Measurements from ENCODE around the gene MCC.
A peak's percentile ranks its signal among the peaks of the same experiment; 100 is the strongest.

MCC gene

DNA sequence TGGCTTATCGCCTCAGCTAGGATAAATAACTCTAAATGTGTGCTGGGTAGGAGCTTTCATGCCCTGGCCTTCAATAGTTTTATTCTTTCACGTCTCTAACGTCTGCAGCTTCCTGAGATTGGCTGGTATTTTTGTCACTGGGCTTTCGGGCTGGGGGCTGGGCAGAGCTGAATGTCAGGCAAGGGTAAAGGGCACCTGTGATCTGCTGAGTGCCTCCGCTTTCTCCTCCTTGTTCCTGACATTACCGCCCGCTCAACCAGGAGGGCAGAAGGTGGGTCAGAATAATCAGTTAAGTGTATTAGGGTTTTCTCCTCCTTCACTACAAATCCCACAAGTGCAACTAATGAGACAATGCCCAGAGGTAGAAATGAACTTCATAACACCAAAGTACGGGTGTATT lies 270.1 kb downstream of the MCC start:
- DNase-seq, result peak; percentile 31

DNA sequence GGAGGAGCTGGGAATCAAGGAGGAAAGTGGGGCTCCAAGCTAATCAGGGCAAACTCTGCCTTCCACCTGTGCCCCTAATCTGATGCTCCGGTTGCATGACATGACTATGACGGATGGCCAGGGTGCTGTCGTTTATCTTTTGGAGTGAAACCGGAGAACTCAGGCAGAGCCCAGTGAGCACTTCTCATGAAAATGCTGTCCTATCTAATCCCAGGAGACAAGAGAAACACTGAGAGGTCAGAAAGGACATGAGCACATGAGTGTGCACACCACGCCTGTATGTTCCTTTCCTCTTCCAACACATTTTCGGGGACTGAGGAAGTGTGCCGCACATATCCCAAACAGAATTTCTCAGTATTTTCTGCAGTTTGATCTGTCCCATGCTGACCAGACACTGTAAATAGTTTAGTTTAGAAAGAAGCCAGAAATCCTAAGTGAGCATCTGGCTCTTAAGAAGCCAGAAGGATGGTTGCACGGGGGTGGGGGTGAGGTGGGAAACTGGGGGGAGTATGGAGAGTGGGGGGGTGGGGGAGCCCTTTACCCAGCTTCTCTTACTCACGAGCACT lies 270.6 kb downstream of the MCC start:
- DNase-seq, result no peak

GRCh38 chr5:113216545-113216944 lies 271.7 kb downstream of the MCC start:
- DNase-seq, result no peak

- no peak for DNase-seq
These were observed 272.7 kb downstream of the MCC start for GRCh38 chr5:113215401-113216060.

DNA sequence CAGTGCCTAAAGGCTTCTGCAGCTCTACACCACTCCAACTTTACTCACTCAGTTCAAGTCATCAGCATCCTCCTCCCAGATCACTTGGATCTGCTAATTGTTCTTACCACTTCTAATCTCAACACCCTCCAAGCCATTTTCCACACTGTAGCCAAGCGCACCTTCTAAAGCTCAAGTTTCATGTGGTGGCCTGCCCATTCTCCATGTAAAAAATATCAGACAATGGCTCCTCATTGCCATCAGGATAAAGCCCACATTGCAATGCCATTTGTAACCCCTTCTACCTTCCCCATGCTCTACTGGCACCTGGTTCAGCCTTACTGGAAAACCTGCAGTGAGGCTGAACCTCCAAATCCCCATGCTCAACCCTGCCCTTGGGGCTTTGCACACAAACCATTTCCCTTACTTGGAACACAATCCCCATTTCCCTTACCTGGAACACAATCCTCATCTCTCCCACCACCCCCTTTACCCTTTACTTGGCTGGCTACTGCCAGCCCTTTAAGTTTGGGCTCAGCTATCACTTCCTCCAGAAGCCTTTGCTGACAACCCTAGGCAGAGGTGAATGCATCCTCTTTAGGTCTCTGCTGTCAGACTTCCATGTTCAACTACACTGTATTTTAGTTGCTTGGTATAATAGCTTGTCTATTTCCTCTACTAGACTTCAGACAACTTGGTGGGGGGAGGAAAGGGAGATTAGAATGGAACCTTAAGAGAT lies 273.5 kb downstream of the MCC start:
- DNase-seq, result no peak

GRCh38 chr5:113213551-113214425 lies 274.5 kb downstream of the MCC start:
- DNase-seq, result peak; percentile 31

DNA sequence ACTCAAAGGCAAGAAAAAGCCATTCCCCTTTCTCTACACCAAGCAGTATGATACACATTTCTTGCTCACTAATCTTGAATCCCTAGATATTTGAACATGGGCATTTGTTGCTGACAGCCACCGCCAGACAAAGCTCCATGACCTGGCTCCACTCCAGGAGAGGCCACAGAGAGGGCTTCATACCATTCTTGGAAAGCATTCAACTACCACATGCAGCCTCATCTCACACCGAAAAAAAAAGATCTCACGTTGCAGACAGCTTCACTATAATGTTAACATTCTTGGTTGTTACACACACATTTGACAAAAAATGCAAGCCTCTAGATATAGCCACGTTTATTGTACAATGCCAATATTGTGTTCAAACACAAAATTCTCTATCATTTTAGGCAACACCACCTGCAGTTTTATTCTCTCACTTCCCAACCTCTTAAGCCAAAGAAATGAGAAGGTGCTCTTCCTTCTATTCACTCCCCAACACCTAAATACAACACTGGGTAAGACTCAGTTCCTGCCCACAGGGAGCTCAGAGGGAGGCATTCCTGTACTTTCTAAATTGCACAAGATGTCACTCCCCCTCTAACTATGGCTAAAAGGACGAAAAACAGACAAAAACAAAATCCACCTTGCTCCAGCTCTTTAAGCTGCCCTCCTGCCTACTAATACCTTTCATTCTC lies 275.9 kb downstream of the MCC start:
- DNase-seq, result peak; percentile 74

DNA sequence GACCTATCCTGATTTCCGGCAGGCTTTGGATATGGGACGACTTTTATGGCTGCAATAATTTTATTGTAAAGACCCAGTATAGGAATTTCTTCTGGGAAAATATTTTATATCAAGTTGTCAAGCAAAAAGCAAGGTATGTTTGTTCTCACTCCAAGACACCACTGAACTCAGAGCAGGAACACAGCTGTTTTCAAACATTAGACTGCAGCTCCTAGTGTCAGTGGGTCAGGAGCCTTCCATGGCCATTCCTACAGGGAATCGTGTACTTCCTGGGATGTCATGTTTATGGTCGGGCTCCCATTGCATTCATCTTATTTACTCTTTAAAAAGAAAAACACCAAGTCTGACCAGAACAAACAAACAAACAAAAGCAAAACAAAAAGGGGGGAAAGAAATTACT lies 278.8 kb downstream of the MCC start:
- DNase-seq, result no peak

- DNase-seq, result no peak
These were observed 282.4 kb downstream of the MCC start for GRCh38 chr5:113205807-113206206.

- DNase-seq, result no peak
These were observed 282.9 kb downstream of the MCC start for GRCh38 chr5:113205323-113205722.

- DNase-seq, result no peak
These were observed 283.6 kb downstream of the MCC start for GRCh38 chr5:113204525-113205161.

DNA sequence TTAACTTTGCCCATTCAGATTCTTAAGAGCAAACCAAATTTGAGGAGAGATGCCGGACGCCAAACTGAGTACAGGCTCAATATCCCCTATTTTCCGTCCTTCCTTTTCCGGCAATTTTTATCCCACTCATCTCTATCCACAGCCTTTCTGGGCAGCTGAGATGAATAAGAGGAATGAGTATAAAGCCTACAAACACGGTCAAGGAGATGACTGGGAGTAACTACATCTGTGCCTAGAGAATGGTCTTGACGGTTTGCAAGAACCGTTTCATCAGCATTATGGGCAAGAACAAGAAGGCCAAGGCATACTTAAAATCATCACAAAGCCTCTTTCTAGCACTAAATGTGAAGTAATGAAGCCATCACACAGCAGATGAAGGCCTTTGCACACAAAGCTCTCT lies 284.3 kb downstream of the MCC start:
- DNase-seq, result no peak

DNA sequence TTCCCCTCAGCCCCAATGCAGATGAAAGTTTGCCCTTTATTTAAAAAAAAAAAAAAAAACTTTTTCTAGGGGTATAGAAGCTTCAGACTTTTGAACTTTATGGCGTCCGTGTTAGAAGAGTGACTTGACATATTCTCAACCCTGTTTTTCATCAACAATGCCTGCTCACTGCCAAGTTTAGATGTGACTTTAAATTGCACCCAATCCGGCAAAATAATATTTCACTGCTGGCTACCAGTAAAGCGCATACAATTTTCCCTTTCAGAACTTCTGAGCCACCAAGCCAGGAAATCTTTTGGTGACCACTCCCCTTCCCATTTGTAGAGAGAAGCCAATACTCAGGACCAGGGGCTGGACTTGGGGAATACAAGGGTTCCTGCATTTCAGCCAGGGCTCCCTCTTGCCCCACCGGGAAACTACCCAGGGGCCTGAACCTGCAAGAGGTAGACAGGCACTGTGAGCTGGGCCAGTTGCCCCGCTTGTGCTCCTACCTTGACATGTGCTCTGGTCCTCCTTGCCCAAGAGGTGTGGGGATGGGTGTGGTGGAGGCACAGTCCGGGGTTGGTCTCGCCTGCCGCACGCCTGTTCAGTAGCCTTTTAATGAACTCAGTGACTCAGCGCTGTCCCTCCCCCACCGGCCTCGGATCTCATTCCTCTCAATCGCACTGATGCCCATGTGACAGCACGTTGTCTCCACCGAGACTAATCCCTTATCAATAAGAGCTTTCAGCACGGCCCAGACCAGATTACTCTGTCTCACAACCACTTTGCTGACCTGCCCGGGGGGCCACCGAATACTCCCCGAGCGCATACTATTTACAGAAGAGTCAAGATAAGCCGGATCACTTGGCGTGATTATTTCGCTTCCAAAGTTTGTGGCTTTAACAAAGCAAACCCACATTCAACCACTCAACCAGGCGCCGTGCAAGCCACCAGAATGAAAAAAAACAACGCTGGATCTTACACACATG lies 285.2 kb downstream of the MCC start:
- DNase-seq, result no peak

DNA sequence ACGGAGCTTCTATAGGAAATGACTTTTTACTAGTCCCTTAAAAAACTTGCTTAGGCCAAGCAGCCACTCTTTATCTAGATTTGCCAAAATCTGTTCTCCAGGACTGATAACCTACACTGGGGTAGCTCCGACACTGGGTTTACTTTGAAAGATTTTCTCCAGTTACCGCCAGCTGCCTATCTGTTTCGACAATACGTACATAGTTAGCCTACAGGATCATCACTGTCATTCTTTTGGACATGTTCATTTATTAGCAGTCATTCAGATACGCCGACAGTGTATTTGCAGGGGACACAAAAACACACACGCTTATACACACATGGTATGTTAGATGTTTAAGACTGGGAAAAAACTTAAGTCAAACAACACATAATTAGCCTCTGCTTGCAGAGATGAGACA lies 286.0 kb downstream of the MCC start:
- no peak for DNase-seq

DNA sequence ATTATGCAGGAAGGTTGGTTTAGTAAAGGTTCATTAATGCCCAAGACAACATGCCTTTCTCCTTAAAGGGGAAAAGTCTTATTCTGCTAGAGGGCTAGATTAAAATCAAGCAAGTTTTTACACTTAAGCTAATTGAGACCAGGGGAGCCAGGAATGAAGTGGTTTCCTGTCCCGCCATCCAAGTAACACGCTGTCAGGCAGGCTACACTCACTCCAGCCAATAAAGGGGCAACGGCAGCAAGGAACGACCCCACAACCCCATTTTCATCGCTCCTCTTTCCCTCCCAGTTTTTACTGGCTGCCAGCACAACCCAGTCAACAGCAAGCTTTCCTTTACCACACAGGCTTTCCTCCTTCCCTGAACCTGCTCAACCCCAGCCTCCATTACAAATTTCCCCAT lies 286.5 kb downstream of the MCC start:
- no peak for DNase-seq

- no peak for DNase-seq
These were observed 288.9 kb downstream of the MCC start for GRCh38 chr5:113199122-113199905.

GRCh38 chr5:113197456-113198200 lies 290.6 kb downstream of the MCC start:
- DNase-seq, result no peak

DNA sequence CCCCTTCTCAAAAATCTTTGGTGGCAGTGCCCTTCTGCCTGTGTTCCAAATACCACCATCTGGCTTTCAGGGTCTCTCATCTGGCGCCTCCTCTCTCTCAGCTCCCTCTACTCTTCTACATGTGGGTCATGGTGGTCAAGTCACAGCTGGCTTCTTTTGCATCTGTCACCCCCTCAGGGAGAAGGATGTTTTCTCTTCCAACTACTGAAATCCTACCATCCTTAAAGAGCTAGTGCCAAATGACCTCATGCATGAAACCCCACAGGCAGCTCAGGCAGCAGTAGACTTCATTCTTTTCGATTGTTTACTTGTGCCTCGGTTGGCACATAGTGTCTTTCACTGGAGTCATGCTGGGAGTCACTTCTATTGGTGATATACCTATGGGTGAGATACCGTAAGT lies 292.5 kb downstream of the MCC start:
- no peak for DNase-seq

GRCh38 chr5:113195251-113195650 lies 293.0 kb downstream of the MCC start:
- no peak for DNase-seq

DNA sequence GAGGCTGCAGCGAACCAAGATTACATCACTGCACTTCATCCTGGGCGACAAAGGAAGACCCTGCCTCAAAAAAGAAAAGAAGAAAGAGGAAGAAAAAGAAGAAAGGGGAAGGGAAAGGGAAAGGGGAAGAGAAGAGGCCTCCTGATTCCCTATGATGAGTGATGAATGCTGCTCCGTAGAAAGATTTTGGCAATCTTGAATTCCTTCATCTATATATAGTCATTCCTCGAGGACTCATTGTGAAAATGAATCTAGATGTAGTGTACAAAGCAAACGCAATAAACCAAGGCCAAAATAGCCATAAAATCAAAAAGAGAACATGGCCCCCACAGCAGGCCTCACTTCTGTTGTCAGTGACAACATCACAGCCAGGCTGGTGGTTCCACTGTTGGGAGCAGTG lies 293.7 kb downstream of the MCC start:
- no peak for DNase-seq

All from RPMI8226 (cell line).